Hematopoietic multipotent progenitor cell treated with erythropoietin and hydrocortisone succinate and interleukin-3 and kit ligand, for 8 days (in vitro differentiated cells): Measurements from ENCODE around the gene PRMT7.

Experiments
- DNase-seq: peaks from one replicate; pipeline ENCODE4 v3.0.0-alpha.2; 2015

The PRMT7 gene

GRCh38 chr16:68313116-68313515 lies 2.3 kb downstream of the PRMT7 start:
- no peak for DNase-seq

GRCh38 chr16:68319185-68319908 lies 8.5 kb downstream of the PRMT7 start:
- DNase-seq: no peak

GRCh38 chr16:68324336-68324735 lies 13.5 kb downstream of the PRMT7 start:
- no peak for DNase-seq

GRCh38 chr16:68324780-68325357 lies 14.1 kb downstream of the PRMT7 start:
- DNase-seq: no peak

- peak; percentile 87 for DNase-seq
Observed at GRCh38 chr16:68328151-68328859, 17.5 kb downstream of the PRMT7 start.

- DNase-seq: no peak
Observed at GRCh38 chr16:68328860-68329390, 18.1 kb downstream of the PRMT7 start.

GRCh38 chr16:68331879-68332410 lies 21.1 kb downstream of the PRMT7 start:
- no peak for DNase-seq

- peak; percentile 16 for DNase-seq
Observed at GRCh38 chr16:68332411-68333121, 21.7 kb downstream of the PRMT7 start.

- no peak for DNase-seq
Observed at GRCh38 chr16:68335175-68335574, 24.4 kb downstream of the PRMT7 start.

- no peak for DNase-seq
Observed at GRCh38 chr16:68338326-68339119, 27.7 kb downstream of the PRMT7 start.

- DNase-seq: no peak
Observed at GRCh38 chr16:68339214-68339613, 28.4 kb downstream of the PRMT7 start.

- DNase-seq: no peak
Observed at GRCh38 chr16:68342620-68343019, 31.8 kb downstream of the PRMT7 start.

GRCh38 chr16:68343137-68343536 lies 32.3 kb downstream of the PRMT7 start:
- DNase-seq: no peak

GRCh38 chr16:68344252-68344651 lies 33.4 kb downstream of the PRMT7 start:
- no peak for DNase-seq

- DNase-seq: no peak
Observed at GRCh38 chr16:68345351-68345810, 34.6 kb downstream of the PRMT7 start.

- no peak for DNase-seq
Observed at GRCh38 chr16:68345958-68346635, 35.3 kb downstream of the PRMT7 start.

GRCh38 chr16:68346892-68347480 lies 36.2 kb downstream of the PRMT7 start:
- no peak for DNase-seq

GRCh38 chr16:68347605-68348004 lies 36.8 kb downstream of the PRMT7 start:
- DNase-seq: no peak

GRCh38 chr16:68348639-68349445 lies 38.0 kb downstream of the PRMT7 start:
- DNase-seq: no peak

- DNase-seq: no peak
Observed at GRCh38 chr16:68349838-68350410, 39.1 kb downstream of the PRMT7 start.
